ENCODE measurements around the gene ARRDC5.
"Not testable (repeated sequence)": the region's sequence is repeated elsewhere in the genome, so short reads cannot be mapped to it uniquely, and the experiment has no call there.

ARRDC5 gene

GRCh38 chr19:4868286-4868834 lies 34.3 kb downstream of the ARRDC5 start:
- DNase-seq (ENCODE audit: low read depth in 2 of 2), result no peak

GRCh38 chr19:4867534-4868285 lies 35.0 kb downstream of the ARRDC5 start, which contains the start of gene PLIN3:
Gene PLIN3, minus strand, starts transcription at chr19:4867667. Its CDS starts 6,273 bp downstream, at chr19:4861394.
- peak; percentile 87 to 88 for DNase-seq (ENCODE audit: low read depth in 2 of 2)

- DNase-seq (ENCODE audit: low read depth in 2 of 2), result no peak
Observed at GRCh38 chr19:4866595-4867424, 35.9 kb downstream of the ARRDC5 start.

GRCh38 chr19:4861147-4861546 lies 41.5 kb downstream of the ARRDC5 start:
- DNase-seq (ENCODE audit: low read depth in 2 of 2), result no peak

- no peak for DNase-seq (ENCODE audit: low read depth in 2 of 2)
Observed at GRCh38 chr19:4859697-4860096, 43.0 kb downstream of the ARRDC5 start.

- DNase-seq (ENCODE audit: low read depth in 2 of 2), result not testable (repeated sequence)
Observed at GRCh38 chr19:4856468-4856867, 46.2 kb downstream of the ARRDC5 start.

GRCh38 chr19:4853506-4853905 lies 49.2 kb downstream of the ARRDC5 start:
- not testable (repeated sequence) for DNase-seq (ENCODE audit: low read depth in 2 of 2)

- no peak for DNase-seq (ENCODE audit: low read depth in 2 of 2)
Observed at GRCh38 chr19:4852484-4852883, 50.2 kb downstream of the ARRDC5 start.

GRCh38 chr19:4851551-4852290 lies 51.0 kb downstream of the ARRDC5 start:
- DNase-seq (ENCODE audit: low read depth in 2 of 2), result no peak

- no peak for DNase-seq (ENCODE audit: low read depth in 2 of 2)
Observed at GRCh38 chr19:4849019-4849418, 53.7 kb downstream of the ARRDC5 start.

- DNase-seq (ENCODE audit: low read depth in 2 of 2), result no peak
Observed at GRCh38 chr19:4847190-4847973, 55.3 kb downstream of the ARRDC5 start.

GRCh38 chr19:4845975-4846374 lies 56.7 kb downstream of the ARRDC5 start:
- not testable (repeated sequence) for DNase-seq (ENCODE audit: low read depth in 2 of 2)

GRCh38 chr19:4844348-4845179 lies 58.1 kb downstream of the ARRDC5 start:
- DNase-seq (ENCODE audit: low read depth in 2 of 2), result peak; percentile 88 to 90

- DNase-seq (ENCODE audit: low read depth in 2 of 2), result no peak
Observed at GRCh38 chr19:4843647-4843965, 59.1 kb downstream of the ARRDC5 start.

Data from fibroblast of skin of left biceps (primary cell).